ENCODE measurements around the gene CDKN1A.

Gene CDKN1A

GRCh38 chr6:36706339-36706738, 27.8 kb downstream of the CDKN1A start:
- no peak overlapping the region for H3K4me3 ChIP-seq (ENCODE audit: low read length)
- no peak for DNase-seq (ENCODE audit: low read depth, low spot score)
- no CpG with 5 or more reads among the region's 1 CpG for WGBS (ENCODE audit: insufficient coverage, insufficient read length)
- no peaks in the 10 kb centered on the region for H3K27me3 ChIP-seq (ENCODE audit: control insufficient read depth, insufficient read depth, low read length)
- H3K36me3 ChIP-seq (ENCODE audit: control insufficient read depth, insufficient read depth, low read length), result no peaks in the 10 kb centered on the region
- H3K4me1 ChIP-seq (ENCODE audit: control insufficient read depth, insufficient read depth, low read length), result no peaks in the 10 kb centered on the region
- H3K9me3 ChIP-seq (ENCODE audit: control insufficient read depth, insufficient read depth, low read length), result no peaks in the 10 kb centered on the region
- no peak overlapping the region for H3K27ac ChIP-seq (ENCODE audit: low read length)

- no peaks in the 10 kb centered on the region for H3K9me3 ChIP-seq (ENCODE audit: control insufficient read depth, insufficient read depth, low read length)
- H3K4me3 ChIP-seq (ENCODE audit: low read length), result no peak overlapping the region
- H3K4me1 ChIP-seq (ENCODE audit: control insufficient read depth, insufficient read depth, low read length), result no peaks in the 10 kb centered on the region; the same call in 1 of the 2 replicates
- DNase-seq (ENCODE audit: low read depth, low spot score), result no peak
- no peaks in the 10 kb centered on the region for H3K36me3 ChIP-seq (ENCODE audit: control insufficient read depth, insufficient read depth, low read length)
- H3K27ac ChIP-seq (ENCODE audit: low read length), result no peak overlapping the region
- WGBS (ENCODE audit: insufficient coverage, insufficient read length), result no CpG with 5 or more reads among the region's 4 CpGs
- no peaks in the 10 kb centered on the region for H3K27me3 ChIP-seq (ENCODE audit: control insufficient read depth, insufficient read depth, low read length)
These were observed 34.3 kb downstream of the CDKN1A start for GRCh38 chr6:36712816-36713215.

- H3K27ac ChIP-seq (ENCODE audit: low read length), result no peak overlapping the region
- DNase-seq (ENCODE audit: low read depth, low spot score), result no peak
- H3K4me1 ChIP-seq (ENCODE audit: control insufficient read depth, insufficient read depth, low read length), result no peaks in the 10 kb centered on the region; the same call in 1 of the 2 replicates
- no peaks in the 10 kb centered on the region for H3K9me3 ChIP-seq (ENCODE audit: control insufficient read depth, insufficient read depth, low read length)
- no peaks in the 10 kb centered on the region for H3K36me3 ChIP-seq (ENCODE audit: control insufficient read depth, insufficient read depth, low read length)
- WGBS (ENCODE audit: insufficient coverage, insufficient read length), result no CpG with 5 or more reads among the region's 8 CpGs
- no peak overlapping the region for H3K4me3 ChIP-seq (ENCODE audit: low read length)
- H3K27me3 ChIP-seq (ENCODE audit: control insufficient read depth, insufficient read depth, low read length), result no peaks in the 10 kb centered on the region
These were observed 35.3 kb downstream of the CDKN1A start for GRCh38 chr6:36713846-36714245.

- Histone ChIP-seq H3K27ac (ENCODE audit: low read length) (no peak overlapping the region), H3K4me1 (ENCODE audit: control insufficient read depth, insufficient read depth, low read length) (no peaks in the 10 kb centered on the region; the same call in 1 of the 2 replicates), H3K9me3 (ENCODE audit: control insufficient read depth, insufficient read depth, low read length) (no peaks in the 10 kb centered on the region), H3K4me3 (ENCODE audit: low read length) (no peak overlapping the region), H3K27me3 (ENCODE audit: control insufficient read depth, insufficient read depth, low read length) (no peaks in the 10 kb centered on the region), H3K36me3 (ENCODE audit: control insufficient read depth, insufficient read depth, low read length) (no peaks in the 10 kb centered on the region)
- WGBS (ENCODE audit: insufficient coverage, insufficient read length), result no CpG with 5 or more reads among the region's 10 CpGs
- DNase-seq (ENCODE audit: low read depth, low spot score), result no peak
These were observed 36.0 kb downstream of the CDKN1A start for GRCh38 chr6:36714511-36714910.

- WGBS (ENCODE audit: insufficient coverage, insufficient read length), result no CpG with 5 or more reads among the region's 7 CpGs
- no peaks in the 10 kb centered on the region for H3K36me3 ChIP-seq (ENCODE audit: control insufficient read depth, insufficient read depth, low read length)
These were observed 37.0 kb downstream of the CDKN1A start for GRCh38 chr6:36715469-36715868.

GRCh38 chr6:36716476-36717093, 38.1 kb downstream of the CDKN1A start:
- Histone ChIP-seq H3K9me3 (ENCODE audit: control insufficient read depth, insufficient read depth, low read length) (no peaks in the 10 kb centered on the region), H3K27ac (ENCODE audit: low read length) (no peak overlapping the region), H3K27me3 (ENCODE audit: control insufficient read depth, insufficient read depth, low read length) (no peaks in the 10 kb centered on the region), H3K4me3 (ENCODE audit: low read length) (no peak overlapping the region), H3K4me1 (ENCODE audit: control insufficient read depth, insufficient read depth, low read length) (no peaks in the 10 kb centered on the region; the same call in 1 of the 2 replicates), H3K36me3 (ENCODE audit: control insufficient read depth, insufficient read depth, low read length) (no peaks in the 10 kb centered on the region)
- DNase-seq (ENCODE audit: low read depth, low spot score), result no peak
- WGBS (ENCODE audit: insufficient coverage, insufficient read length), result no CpG with 5 or more reads among the region's 8 CpGs

More at GRCh38 chr6:36715469-36715868, 37.0 kb downstream of the CDKN1A start:
- no peak overlapping the region for H3K27ac ChIP-seq (ENCODE audit: low read length)
- DNase-seq (ENCODE audit: low read depth, low spot score), result no peak
- H3K4me3 ChIP-seq (ENCODE audit: low read length), result no peak overlapping the region
- no peaks in the 10 kb centered on the region for H3K9me3 ChIP-seq (ENCODE audit: control insufficient read depth, insufficient read depth, low read length)
- H3K4me1 ChIP-seq (ENCODE audit: control insufficient read depth, insufficient read depth, low read length), result no peaks in the 10 kb centered on the region; the same call in 1 of the 2 replicates
- no peaks in the 10 kb centered on the region for H3K27me3 ChIP-seq (ENCODE audit: control insufficient read depth, insufficient read depth, low read length)

- H3K36me3 ChIP-seq (ENCODE audit: control insufficient read depth, insufficient read depth, low read length), result no peaks in the 10 kb centered on the region
- no peak for DNase-seq (ENCODE audit: low read depth, low spot score)
- H3K9me3 ChIP-seq (ENCODE audit: control insufficient read depth, insufficient read depth, low read length), result no peaks in the 10 kb centered on the region
- no peak overlapping the region for H3K4me3 ChIP-seq (ENCODE audit: low read length)
- H3K27me3 ChIP-seq (ENCODE audit: control insufficient read depth, insufficient read depth, low read length), result no peaks in the 10 kb centered on the region
- no peak overlapping the region for H3K27ac ChIP-seq (ENCODE audit: low read length)
- no peaks in the 10 kb centered on the region; the same call in 1 of the 2 replicates for H3K4me1 ChIP-seq (ENCODE audit: control insufficient read depth, insufficient read depth, low read length)
- no CpG with 5 or more reads among the region's 13 CpGs for WGBS (ENCODE audit: insufficient coverage, insufficient read length)
These were observed 38.8 kb downstream of the CDKN1A start for GRCh38 chr6:36717231-36717825.

- Histone ChIP-seq H3K9me3 (ENCODE audit: control insufficient read depth, insufficient read depth, low read length) (no peaks in the 10 kb centered on the region), H3K4me3 (ENCODE audit: low read length) (no peak overlapping the region), H3K27ac (ENCODE audit: low read length) (no peak overlapping the region), H3K27me3 (ENCODE audit: control insufficient read depth, insufficient read depth, low read length) (no peaks in the 10 kb centered on the region), H3K36me3 (ENCODE audit: control insufficient read depth, insufficient read depth, low read length) (no peaks in the 10 kb centered on the region), H3K4me1 (ENCODE audit: control insufficient read depth, insufficient read depth, low read length) (no peaks in the 10 kb centered on the region; the same call in 1 of the 2 replicates)
- no CpG with 5 or more reads among the region's 12 CpGs for WGBS (ENCODE audit: insufficient coverage, insufficient read length)
- no peak for DNase-seq (ENCODE audit: low read depth, low spot score)
These were observed 39.5 kb downstream of the CDKN1A start for GRCh38 chr6:36717871-36718540.

- no peak for DNase-seq (ENCODE audit: low read depth, low spot score)
These were observed 40.0 kb downstream of the CDKN1A start for GRCh38 chr6:36718560-36718959.

GRCh38 chr6:36719126-36719525, 40.6 kb downstream of the CDKN1A start:
- Histone ChIP-seq H3K4me3 (ENCODE audit: low read length) (no peak overlapping the region), H3K36me3 (ENCODE audit: control insufficient read depth, insufficient read depth, low read length) (no peaks in the 10 kb centered on the region), H3K27me3 (ENCODE audit: control insufficient read depth, insufficient read depth, low read length) (no peaks in the 10 kb centered on the region), H3K9me3 (ENCODE audit: control insufficient read depth, insufficient read depth, low read length) (no peaks in the 10 kb centered on the region), H3K27ac (ENCODE audit: low read length) (no peak overlapping the region), H3K4me1 (ENCODE audit: control insufficient read depth, insufficient read depth, low read length) (no peaks in the 10 kb centered on the region; the same call in 1 of the 2 replicates)
- DNase-seq (ENCODE audit: low read depth, low spot score), result no peak
- WGBS (ENCODE audit: insufficient coverage, insufficient read length), result no CpG with 5 or more reads among the region's 7 CpGs

More at GRCh38 chr6:36718560-36718959, 40.0 kb downstream of the CDKN1A start:
- no peak overlapping the region for H3K27ac ChIP-seq (ENCODE audit: low read length)
- no peaks in the 10 kb centered on the region for H3K9me3 ChIP-seq (ENCODE audit: control insufficient read depth, insufficient read depth, low read length)
- no peaks in the 10 kb centered on the region for H3K36me3 ChIP-seq (ENCODE audit: control insufficient read depth, insufficient read depth, low read length)
- no CpG with 5 or more reads among the region's 5 CpGs for WGBS (ENCODE audit: insufficient coverage, insufficient read length)
- H3K27me3 ChIP-seq (ENCODE audit: control insufficient read depth, insufficient read depth, low read length), result no peaks in the 10 kb centered on the region
- H3K4me1 ChIP-seq (ENCODE audit: control insufficient read depth, insufficient read depth, low read length), result no peaks in the 10 kb centered on the region; the same call in 1 of the 2 replicates
- H3K4me3 ChIP-seq (ENCODE audit: low read length), result no peak overlapping the region

Data from iPS DF 6.9 (cell line).